Measurements from ENCODE around the gene ENTPD1.

DNA sequence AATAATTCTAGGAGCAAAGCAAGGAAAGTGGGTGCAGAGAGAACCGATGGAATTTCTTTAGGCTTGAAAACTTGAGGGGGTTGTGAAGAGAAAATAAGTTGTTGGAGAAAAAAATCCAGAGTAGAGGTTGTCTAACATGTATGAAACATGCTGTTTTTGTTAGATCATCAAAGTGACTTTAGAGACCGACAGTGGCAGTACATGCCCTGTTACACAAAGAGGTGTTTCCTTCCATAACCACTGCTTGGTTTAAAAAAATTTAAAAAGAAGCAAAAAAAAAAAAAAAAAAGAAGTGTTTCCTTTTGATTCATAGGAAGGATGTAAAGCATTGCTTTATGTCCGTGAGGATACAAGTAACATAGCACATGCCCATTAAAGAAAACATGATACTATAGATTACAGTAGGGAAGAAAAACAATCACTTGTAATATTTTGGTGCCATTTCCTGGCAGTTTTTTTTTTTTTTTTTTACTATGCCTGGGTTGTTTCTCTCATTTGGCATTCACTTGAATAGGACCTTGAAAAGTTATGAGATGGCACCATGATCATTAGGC is 6.1 kb downstream of the ENTPD1 start:
- TF ChIP-seq, protein P1, sequence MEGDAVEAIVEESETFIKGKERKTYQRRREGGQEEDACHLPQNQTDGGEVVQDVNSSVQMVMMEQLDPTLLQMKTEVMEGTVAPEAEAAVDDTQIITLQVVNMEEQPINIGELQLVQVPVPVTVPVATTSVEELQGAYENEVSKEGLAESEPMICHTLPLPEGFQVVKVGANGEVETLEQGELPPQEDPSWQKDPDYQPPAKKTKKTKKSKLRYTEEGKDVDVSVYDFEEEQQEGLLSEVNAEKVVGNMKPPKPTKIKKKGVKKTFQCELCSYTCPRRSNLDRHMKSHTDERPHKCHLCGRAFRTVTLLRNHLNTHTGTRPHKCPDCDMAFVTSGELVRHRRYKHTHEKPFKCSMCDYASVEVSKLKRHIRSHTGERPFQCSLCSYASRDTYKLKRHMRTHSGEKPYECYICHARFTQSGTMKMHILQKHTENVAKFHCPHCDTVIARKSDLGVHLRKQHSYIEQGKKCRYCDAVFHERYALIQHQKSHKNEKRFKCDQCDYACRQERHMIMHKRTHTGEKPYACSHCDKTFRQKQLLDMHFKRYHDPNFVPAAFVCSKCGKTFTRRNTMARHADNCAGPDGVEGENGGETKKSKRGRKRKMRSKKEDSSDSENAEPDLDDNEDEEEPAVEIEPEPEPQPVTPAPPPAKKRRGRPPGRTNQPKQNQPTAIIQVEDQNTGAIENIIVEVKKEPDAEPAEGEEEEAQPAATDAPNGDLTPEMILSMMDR (conservative IDR thresholded peaks at IDR 0.05 in 1 of 2, IDR thresholded peaks at IDR 0.05 in 1 of 2; ENCODE audit: low read depth in 1 of 2, low read length in 2 of 2): no peak
- no peak for TF ChIP-seq EZH2 (IDR thresholded peaks at IDR 0.05; ENCODE audit: low read length, missing control alignments)

All from fibroblast of lung (primary cell).